Measurements from ENCODE around the gene SLC24A1.

The SLC24A1 gene

DNA sequence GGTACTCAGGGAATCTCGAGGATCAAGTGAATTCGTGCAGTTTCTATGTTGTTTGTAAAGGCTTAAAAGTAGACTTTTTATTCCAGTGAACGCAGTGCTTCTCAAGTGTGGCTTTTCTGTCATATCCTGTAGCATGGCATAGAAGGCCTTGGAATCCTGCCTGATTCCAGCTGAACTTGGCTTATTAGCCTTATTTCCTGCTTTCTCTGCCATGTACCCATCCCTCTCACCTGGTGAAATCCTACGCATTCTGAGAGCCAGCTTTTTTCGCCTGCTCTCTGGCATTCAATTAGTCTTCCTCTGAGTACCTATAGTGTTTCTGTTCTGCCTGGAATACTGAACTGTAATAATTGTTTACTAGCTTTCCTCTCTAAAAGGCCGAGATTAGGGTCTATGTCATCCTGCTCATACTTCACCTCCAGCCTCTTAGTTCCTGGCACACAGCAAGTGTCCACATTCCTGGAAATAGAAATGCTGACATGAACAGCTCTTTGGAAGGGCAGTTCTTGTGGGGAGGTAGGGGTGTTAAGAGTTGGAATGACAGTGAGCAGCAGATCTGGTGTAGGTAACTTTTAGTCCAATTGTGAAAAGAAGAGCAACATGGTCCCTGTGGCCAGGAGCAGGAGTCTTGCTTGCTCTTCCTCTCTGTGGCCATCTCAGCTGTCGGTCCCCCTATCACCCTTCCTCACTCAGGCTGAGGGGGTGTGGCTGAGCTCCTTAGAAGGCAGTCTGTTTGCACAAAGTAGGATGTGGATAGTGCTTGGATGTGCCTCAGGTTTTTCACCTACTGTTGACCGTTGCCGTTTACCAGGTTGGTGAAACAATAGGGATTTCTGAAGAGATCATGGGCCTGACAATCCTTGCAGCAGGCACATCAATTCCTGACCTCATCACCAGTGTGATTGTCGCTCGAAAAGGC, 30.4 kb downstream of the SLC24A1 start:
- no peak for DNase-seq (ENCODE audit: low read depth in 2 of 2)

DNA sequence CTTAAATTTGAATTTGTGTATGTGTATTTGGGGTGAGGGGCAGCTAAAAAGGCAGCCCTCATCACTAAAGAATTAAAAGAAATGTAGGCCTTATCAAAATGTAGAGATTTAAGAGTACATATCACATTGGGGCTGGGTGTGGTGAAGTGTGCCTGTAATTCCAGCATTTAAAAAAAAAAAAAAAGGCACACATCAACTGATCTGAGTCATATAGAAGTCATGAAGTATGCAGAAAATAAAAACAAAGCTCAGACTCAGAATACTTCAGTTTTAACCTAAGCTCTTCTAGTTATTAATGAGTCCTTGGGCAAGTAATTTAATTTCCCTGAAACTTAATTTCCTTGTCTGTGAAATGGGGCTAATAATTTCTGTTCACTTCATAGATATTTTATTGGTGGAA, 31.6 kb downstream of the SLC24A1 start:
- no peak for DNase-seq (ENCODE audit: low read depth in 2 of 2)

DNA sequence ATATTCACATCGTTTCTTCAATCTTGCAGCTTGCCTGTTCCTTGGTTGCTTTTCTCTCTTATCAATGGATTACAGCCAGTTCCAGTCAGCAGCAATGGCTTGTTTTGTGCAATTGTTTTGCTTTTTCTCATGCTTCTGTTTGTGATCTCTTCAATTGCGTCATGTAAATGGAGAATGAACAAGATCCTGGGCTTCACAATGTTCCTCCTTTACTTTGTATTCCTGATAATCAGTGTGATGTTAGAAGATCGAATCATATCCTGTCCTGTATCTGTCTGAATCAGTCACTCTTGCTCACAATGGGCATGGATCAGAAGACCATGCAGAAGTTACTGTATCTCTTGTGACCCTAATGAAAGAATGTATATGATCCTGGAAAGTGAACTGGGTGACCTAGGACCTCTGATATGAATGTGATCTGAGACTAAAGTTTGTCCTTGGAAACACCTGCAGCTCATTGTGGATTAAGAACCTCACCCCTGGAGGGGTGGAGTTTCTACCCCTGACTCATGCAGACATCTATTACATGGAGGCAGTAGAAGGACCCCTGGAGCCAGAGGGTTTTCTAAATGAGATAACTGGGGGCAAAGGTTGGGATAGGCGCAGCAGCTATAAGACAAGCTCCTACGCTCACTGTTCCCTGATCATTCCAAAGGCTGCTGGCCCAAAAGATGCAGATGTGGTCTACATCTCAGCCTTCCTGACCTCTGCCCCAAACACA, 32.2 kb downstream of the SLC24A1 start:
- no peak for DNase-seq (ENCODE audit: low read depth in 2 of 2)

DNA sequence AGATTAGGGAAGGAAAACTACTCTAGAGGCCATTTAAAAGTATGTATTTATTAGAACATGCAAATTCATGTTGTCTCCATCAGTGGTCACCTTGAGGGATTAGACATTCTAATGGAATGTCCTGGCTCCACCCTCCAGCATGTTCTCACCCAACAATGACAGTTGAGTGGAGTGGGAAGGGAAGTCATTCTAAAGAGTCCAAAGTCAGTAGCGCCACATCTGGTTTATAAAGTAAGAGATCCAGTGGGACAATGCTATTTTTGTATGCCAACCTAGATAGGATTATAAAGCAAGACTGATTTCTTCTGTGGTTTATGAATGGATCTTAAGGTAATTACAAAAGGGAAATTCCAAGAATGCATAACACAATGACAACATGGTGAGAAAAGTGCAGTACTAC, 33.3 kb downstream of the SLC24A1 start:
- DNase-seq (ENCODE audit: low read depth in 2 of 2) = no peak

DNA sequence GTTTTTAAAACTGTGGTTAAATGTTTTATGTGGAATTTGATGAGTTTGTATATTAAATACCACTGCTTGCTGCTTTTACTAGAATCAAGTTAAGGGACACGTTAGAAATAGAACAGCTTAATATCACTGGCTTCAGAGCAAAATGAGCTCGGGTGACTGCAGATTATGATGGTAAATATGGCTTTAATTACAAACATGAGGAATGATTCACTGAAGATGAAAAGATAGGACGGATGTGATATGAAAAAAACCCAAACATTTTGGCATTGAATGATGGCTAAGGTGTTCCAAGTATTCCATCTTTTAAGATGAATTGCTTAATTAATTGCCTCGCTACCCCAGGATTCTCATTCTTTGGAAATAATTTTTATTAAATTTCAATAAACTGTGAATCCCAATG, 33.7 kb downstream of the SLC24A1 start:
- DNase-seq (ENCODE audit: low read depth in 2 of 2) = no peak

DNA sequence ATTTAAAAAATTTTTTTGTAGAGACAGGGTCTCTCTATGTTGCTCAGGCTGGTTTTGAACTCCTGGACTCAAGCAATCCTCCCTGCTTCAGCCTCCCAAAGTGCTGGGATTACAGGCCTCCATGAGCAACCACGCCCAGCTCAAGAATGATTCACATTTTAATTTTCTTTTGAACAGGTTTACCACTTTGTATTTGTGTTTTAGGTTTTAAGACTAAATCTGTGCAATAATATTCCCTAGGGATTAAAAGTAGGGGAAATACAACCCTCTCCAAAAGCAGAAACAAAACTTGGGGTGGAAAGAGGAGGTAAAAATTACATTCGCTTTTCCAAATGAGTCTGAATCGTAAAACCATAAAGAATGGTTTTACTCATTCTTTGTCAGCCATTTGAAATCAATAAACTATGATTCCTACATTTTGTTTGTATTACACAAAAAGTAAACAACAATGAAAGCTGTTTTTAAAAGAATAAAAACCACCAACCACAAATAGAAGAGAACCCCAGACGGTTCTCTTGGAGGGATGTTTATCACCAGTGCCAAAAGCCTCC, 37.8 kb downstream of the SLC24A1 start:
- no peak for DNase-seq (ENCODE audit: low read depth in 2 of 2)

DNA sequence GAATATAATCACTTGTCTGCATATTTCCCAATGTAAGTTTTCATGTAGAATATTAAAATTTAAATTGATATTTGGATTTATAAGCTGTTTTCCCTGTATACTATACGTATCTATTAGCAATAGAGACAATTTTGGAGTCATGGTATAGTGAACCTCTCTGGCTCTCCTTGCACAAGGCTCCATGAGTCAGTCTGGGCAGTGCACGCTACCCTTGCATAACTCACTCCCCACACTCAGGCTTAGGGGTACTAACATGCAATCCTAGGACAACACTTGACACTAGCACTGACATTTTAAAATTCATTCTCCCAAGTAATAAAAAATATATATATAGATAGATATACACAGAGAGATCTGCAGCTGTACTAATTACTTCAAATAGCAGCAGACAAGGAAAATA, 39.2 kb downstream of the SLC24A1 start:
- DNase-seq (ENCODE audit: low read depth in 2 of 2) = no peak

DNA sequence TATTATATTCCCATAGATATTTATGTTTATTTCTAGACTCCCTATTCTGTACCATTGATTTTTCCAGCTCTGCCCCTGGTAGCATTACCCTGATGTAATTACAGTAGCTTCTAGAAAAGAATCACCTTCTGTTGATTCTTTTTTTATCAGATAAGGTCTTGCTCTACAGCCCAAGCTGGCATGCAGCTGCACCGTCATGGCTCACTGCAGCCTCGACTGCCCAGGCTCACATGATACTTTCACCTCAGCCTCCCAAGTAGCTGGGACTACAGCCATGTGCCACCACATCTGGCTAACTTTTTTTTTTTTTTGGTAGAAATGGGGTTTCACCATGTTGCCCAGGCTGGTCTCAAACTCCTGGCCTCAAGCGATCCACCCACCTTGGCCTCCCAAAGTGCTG, 41.8 kb downstream of the SLC24A1 start:
- DNase-seq (ENCODE audit: low read depth in 2 of 2) = no peak

DNA sequence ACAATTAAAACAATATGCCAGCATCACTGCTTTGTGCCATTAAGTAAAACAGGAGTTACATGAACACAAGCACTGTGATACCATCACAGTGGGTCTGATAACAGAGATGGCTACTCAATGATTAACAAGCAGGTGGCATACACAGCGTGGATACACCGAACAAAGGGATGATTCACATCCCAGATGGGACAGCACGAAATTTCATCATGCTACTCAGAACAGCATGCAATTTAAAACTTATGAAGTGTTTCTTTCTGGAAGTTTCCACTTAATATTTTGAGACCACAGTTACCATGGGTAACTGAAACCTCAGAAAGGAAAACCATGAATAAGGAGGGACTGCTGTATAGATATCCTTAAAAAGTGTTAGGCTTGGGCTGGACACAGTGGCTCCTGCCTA, 44.5 kb downstream of the SLC24A1 start:
- no peak for DNase-seq (ENCODE audit: low read depth in 2 of 2)

DNA sequence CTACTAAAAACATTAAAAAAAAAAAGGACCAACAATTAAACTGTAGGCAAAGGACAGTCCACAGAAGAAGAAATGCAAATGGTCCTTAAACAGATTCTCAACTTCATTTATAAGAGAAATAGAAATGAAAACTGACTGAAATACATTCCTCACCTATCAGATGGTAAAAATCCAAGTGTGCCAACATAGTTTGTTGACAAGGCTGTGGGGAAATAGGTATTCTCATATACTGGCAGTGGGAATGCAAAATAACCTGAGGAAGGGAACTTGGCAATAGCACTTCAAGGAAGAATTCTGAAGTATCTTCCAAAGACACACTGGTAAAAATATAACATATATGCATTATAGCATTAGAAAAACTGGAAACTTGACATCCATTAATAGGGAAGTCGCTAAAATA, 53.8 kb downstream of the SLC24A1 start:
- no peak for DNase-seq (ENCODE audit: low read depth in 2 of 2)

DNA sequence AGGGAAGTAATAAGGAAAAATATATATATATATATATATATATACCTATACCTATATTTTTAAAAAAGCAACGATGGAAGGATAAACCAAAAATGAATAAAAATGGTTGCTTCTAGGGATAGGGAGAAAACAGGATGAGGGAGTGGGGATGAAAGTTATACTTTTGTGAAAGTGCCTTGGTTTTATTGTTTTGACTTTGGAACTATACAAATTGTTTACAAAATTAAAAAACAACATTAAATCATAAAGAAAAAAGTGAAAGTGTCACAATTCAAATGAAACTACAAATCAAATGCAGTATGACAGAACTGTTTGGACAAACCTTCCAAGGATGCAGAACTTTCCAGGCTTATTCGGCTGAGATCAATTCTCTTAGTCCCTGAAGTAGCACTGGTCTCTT, 54.4 kb downstream of the SLC24A1 start:
- DNase-seq (ENCODE audit: low read depth in 2 of 2) = no peak

DNA sequence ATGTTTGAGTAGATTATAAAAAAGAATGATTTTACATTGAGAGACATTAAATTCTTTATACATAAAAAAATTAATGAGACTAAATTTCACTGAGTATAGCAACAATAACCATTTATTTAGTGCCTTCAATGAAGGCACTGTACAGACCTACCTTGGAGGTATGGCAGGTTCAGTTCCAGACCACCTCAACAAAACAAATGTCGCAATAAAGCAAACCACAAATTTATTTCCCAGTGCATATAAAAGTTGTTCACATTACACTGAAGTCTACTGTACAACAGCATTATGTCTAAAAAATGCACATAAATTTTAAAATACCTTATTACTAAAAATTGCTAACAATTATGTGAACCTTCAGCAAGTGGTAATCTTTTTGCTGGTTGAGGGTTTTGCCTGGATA, 58.8 kb downstream of the SLC24A1 start:
- no peak for DNase-seq (ENCODE audit: low read depth in 2 of 2)

DNA sequence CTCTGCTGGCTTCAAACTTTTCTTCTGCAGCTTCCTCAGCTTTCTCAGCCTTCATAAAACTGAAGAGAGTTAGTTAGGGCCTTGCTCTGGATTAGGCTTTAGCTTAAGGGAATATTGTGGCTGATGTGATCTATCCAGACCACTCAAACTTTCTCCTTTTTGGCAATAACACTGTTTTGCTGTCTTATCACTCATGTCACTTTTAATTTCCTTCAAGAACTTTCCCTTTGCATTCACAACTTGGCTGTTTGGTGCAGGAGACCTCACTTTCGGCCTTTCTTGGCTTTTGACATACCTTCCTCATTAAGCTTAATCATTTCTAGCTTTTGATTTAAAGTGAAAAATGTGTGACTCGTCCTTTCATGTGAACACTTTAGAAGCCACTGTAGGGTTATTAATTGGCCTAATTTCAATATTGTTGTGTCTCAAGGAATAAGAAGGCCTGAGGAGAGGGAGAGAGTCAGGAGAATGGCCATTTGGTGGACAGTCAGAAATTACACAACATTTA, 60.7 kb downstream of the SLC24A1 start:
- no peak for DNase-seq (ENCODE audit: low read depth in 2 of 2)

DNA sequence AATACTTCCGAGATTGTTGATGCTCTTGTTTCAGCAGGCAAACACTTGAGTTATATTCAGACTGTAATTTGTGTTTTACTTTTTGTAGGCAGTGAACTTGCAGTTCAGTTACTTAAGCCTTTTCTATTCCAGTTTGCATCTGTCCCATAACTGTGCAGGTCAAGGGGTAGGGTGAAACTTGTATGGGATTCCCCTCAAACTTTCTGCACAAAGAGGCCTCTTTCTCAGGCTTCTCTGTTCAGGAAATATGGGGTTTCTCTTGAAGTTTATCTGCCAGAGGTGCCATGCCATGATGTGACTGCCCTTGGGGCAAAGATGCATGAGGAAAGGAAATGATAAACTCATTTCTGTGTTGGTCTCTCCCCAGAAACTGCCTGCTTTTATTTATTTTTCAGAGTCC, 66.7 kb downstream of the SLC24A1 start:
- no peak for DNase-seq (ENCODE audit: low read depth in 2 of 2)

DNA sequence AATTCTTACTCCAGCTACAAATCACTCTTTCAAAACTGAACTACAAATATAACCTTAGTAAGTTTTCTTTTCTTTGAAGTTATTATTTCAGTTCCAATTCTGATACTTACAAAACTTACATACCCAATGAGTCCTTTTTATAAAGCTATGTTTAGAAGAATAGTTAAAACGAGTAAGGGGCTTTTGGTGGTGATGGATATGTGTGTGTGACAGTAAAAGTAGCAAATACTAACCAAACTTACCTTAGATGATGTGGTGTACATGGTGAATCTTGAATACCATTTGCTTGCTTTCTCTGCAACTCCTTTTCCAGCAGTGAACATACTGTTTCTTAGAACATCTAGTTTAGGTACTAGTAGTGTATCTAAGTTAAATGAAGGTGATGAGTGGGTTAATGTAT, 68.4 kb downstream of the SLC24A1 start:
- no peak for DNase-seq (ENCODE audit: low read depth in 2 of 2)

DNA sequence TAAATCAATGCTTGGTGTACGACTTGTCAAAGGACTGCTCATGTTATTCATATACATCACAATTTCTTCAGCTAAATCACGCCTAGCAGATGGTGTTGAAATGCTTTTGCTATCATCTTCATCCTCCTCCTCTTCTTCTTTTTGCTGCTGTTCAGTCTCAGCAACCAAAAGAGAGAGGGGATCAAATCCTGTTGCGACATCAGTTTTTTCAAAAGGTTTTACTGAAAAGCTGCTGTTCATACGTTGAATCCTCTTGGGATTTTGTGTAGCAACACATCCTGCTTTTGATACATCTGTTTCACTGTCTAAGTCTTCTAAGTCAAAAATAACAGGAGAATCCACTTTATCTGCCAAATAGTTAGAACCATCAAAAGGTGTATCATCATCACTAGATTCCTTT, 69.0 kb downstream of the SLC24A1 start:
- no peak for DNase-seq (ENCODE audit: low read depth in 2 of 2)

DNA sequence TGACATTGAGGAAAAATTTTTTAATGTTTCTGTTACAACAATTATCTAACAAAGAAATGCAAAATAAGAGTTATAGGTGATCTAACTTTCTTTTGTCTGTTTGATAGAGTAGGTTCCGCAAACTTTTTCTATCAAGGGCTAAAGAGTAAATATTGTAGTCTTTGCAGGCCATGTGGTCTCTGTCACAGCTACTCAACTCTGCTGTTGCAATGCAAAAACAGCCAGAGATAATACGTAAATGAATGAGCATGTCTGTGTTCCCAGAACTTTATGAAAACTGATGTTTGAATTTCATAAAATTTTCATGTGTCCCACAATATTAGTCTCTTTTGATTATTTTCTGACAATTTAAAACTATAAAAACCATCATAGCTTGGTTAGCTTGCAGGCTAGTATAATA, 73.3 kb downstream of the SLC24A1 start:
- no peak for DNase-seq (ENCODE audit: low read depth in 2 of 2)

All from stimulated activated CD4-positive, alpha-beta T cell treated with anti-CD3 and anti-CD28 coated beads, Interleukin-1b, Interleukin-23, amount 100 ng/mL, for 1 hour (primary cell).